IMR-90 (cell line): ENCODE data around the gene CAMKMT. TPM values are rescaled to one million over a fixed set of nuclear protein-coding genes. Genes with fewer than 3 reads are reported as not detected.

Source experiments
- ATAC-seq: fragments of 200-7000 bp; cut with Tn5 transposase; 2 replicates; pipeline ENCODE4 v1.9.1; 2020; ENCODE audit warnings: low read depth, mild to moderate bottlenecking, moderate library complexity
- BruUV-seq: library from RNA; stranded (reverse); fragments of 400-500 nt; replicated peaks from 2 replicates; lab custom pipeline; 2021; lab: Mats Ljungman, UMichigan
- CTCF ChIA-PET: fragments of 300-600 bp; formaldehyde crosslinking; extraction: SDS; loops from one replicate; lab custom pipeline; 2021; ENCODE audit warnings: antibody characterized with exemption; lab: Yijun Ruan, JAX
- POLR2A ChIA-PET: fragments of 300-600 bp; sonication (Branson Sonifier 250); formaldehyde crosslinking; loops from one replicate; lab custom pipeline; 2022; ENCODE audit warnings: antibody characterized with exemption; ENCODE audit not compliant: unreplicated experiment; lab: Charles Lee
- DNase-seq: peaks from one replicate; pipeline ENCODE4 v3.0.0; 2013
- H2AFZ ChIP-seq: replicated peaks from 2 replicates; pipeline ENCODE3; 2013; ENCODE audit warnings: low read length, mild to moderate bottlenecking; ENCODE audit not compliant: poor library complexity
- H2AK5ac ChIP-seq: 2 replicates; pipeline ENCODE4 v1.6.1; 2013; ENCODE audit warnings: low read depth, low read length, inconsistent platforms
- H2AK9ac ChIP-seq: replicated peaks from 2 replicates; pipeline ENCODE3; 2013; ENCODE audit warnings: mild to moderate bottlenecking, low read depth, low read length, moderate library complexity; ENCODE audit not compliant: poor library complexity
- H2BK120ac ChIP-seq: 2 replicates; pipeline ENCODE4 v1.6.1; 2013; ENCODE audit warnings: low read depth, low read length, inconsistent platforms
- H2BK15ac ChIP-seq: 3 replicates; pipeline ENCODE4 v1.6.1; 2013; ENCODE audit warnings: low read depth, low read length, inconsistent platforms
- H2BK20ac ChIP-seq: 2 replicates; pipeline ENCODE4 v1.6.1; 2013; ENCODE audit warnings: low read depth, mild to moderate bottlenecking, inconsistent platforms, low read length, moderate library complexity
- H2BK5ac ChIP-seq: 2 replicates; pipeline ENCODE4 v1.6.1; 2013; ENCODE audit warnings: mild to moderate bottlenecking, low read depth, low read length, inconsistent platforms; ENCODE audit not compliant: poor library complexity, severe bottlenecking
- H3K14ac ChIP-seq: replicated peaks from 2 replicates; pipeline ENCODE4 v1.6.1; 2013; ENCODE audit warnings: low read depth, low read length, inconsistent platforms
- H3K18ac ChIP-seq: 2 replicates; pipeline ENCODE4 v1.6.1; 2013; ENCODE audit warnings: low read depth, low read length, control low read depth
- H3K23ac ChIP-seq: 2 replicates; pipeline ENCODE4 v1.6.1; 2013; ENCODE audit warnings: low read depth, low read length, inconsistent platforms
- H3K27ac ChIP-seq: 2 replicates; pipeline ENCODE4 v1.5.1; 2013; ENCODE audit warnings: mild to moderate bottlenecking, control low read depth, low read length; ENCODE audit not compliant: insufficient read depth
- H3K27me3 ChIP-seq: 2 replicates; pipeline ENCODE4 v1.6.1; 2013; ENCODE audit warnings: low read length; ENCODE audit not compliant: control insufficient read depth, insufficient read depth
- H3K36me3 ChIP-seq: 2 replicates; pipeline ENCODE4 v1.6.1; 2013; ENCODE audit warnings: low read length, mixed read lengths; ENCODE audit not compliant: control insufficient read depth, insufficient read depth
- H3K4ac ChIP-seq: 2 replicates; pipeline ENCODE4 v1.6.1; 2013; ENCODE audit warnings: low read depth, low read length, inconsistent platforms
- H3K4me1 ChIP-seq: 2 replicates; pipeline ENCODE4 v1.6.1; 2013; ENCODE audit warnings: low read length, mixed read lengths; ENCODE audit not compliant: control insufficient read depth, insufficient read depth
- H3K4me2 ChIP-seq: 2 replicates; pipeline ENCODE4 v1.6.1; 2013; ENCODE audit warnings: low read depth, mild to moderate bottlenecking, control low read depth, low read length, moderate library complexity
- H3K4me3 ChIP-seq: 2 replicates; pipeline ENCODE4 v1.5.1; 2013; ENCODE audit warnings: low read depth, mild to moderate bottlenecking, control low read depth, low read length, moderate library complexity; ENCODE audit not compliant: insufficient read depth
- H3K56ac ChIP-seq: 2 replicates; pipeline ENCODE4 v1.6.1; 2013; ENCODE audit warnings: low read length, inconsistent platforms; ENCODE audit not compliant: insufficient read depth; ENCODE audit errors: extremely low read depth
- H3K79me1 ChIP-seq, 2 experiments: 2 replicates each; pipeline ENCODE4 v1.6.1; 2013; ENCODE audit warnings: low read length in 2 of 2, inconsistent platforms in 1 of 2, low read depth in 1 of 2
- H3K9ac ChIP-seq: 2 replicates; pipeline ENCODE4 v1.6.1; 2013; ENCODE audit warnings: low read depth, low read length, control low read depth
- H3K9me1 ChIP-seq: 2 replicates; pipeline ENCODE4 v1.6.1; 2013; ENCODE audit warnings: low read length, inconsistent platforms; ENCODE audit not compliant: insufficient read depth
- H3K9me3 ChIP-seq: 2 replicates; pipeline ENCODE4 v1.6.1; 2013; ENCODE audit warnings: low read length; ENCODE audit not compliant: control insufficient read depth, insufficient read depth
- H4K20me1 ChIP-seq: 2 replicates; pipeline ENCODE4 v1.6.1; 2013; ENCODE audit warnings: low read length, inconsistent platforms; ENCODE audit not compliant: insufficient read depth
- H4K5ac ChIP-seq: 2 replicates; pipeline ENCODE4 v1.6.1; 2013; ENCODE audit warnings: mild to moderate bottlenecking, low read depth, low read length, control low read depth
- H4K8ac ChIP-seq, 2 experiments: 2 replicates each; pipeline ENCODE4 v1.6.1; 2013; ENCODE audit warnings: low read depth in 2 of 2, low read length in 2 of 2, control low read depth in 1 of 2, inconsistent platforms in 1 of 2
- H4K91ac ChIP-seq: 2 replicates; pipeline ENCODE4 v1.6.1; 2013; ENCODE audit warnings: low read depth, low read length, inconsistent platforms; ENCODE audit not compliant: insufficient read depth
- CEBPB ChIP-seq: IDR thresholded peaks from 2 replicates; pipeline ENCODE4 v1.6.1; 2012; ENCODE audit warnings: low read depth, low read length, improper control_type of control experiment
- CHD1 ChIP-seq: IDR thresholded peaks from 2 replicates; pipeline ENCODE4 v1.6.1; 2012; ENCODE audit warnings: low read depth, low read length, improper control_type of control experiment
- FOS ChIP-seq: fragments of 150-350 bp; IDR thresholded peaks from 2 replicates; pipeline ENCODE4 v1.6.1; 2016; ENCODE audit warnings: low read depth, low read length
- MAFK ChIP-seq: IDR thresholded peaks from 2 replicates; pipeline ENCODE4 v1.6.1; 2012; ENCODE audit warnings: low read depth, low read length, improper control_type of control experiment
- MAZ ChIP-seq: IDR thresholded peaks from 2 replicates; pipeline ENCODE4 v1.6.1; 2012; ENCODE audit warnings: low read depth, mild to moderate bottlenecking, low read length, improper control_type of control experiment, moderate library complexity, borderline replicate concordance
- MXI1 ChIP-seq: IDR thresholded peaks from 2 replicates; pipeline ENCODE4 v1.6.1; 2012; ENCODE audit warnings: low read depth, mild to moderate bottlenecking, low read length, moderate library complexity, borderline replicate concordance
- POLR2A ChIP-seq: IDR thresholded peaks from 2 replicates; pipeline ENCODE4 v1.6.1; 2012; ENCODE audit warnings: mild to moderate bottlenecking, low read depth, low read length
- RAD21 ChIP-seq: IDR thresholded peaks from 2 replicates; pipeline ENCODE4 v1.6.1; 2012; ENCODE audit warnings: low read length, improper control_type of control experiment
- RCOR1 ChIP-seq: IDR thresholded peaks from 2 replicates; pipeline ENCODE4 v1.6.1; 2012; ENCODE audit warnings: mild to moderate bottlenecking, low read length, improper control_type of control experiment; ENCODE audit not compliant: insufficient replicate concordance
- RFX5 ChIP-seq: IDR thresholded peaks from 2 replicates; pipeline ENCODE4 v1.8.0; 2012; ENCODE audit warnings: low read depth, mild to moderate bottlenecking, low read length, moderate library complexity
- SMC3 ChIP-seq: fragments of 150-350 bp; IDR thresholded peaks from 2 replicates; pipeline ENCODE4 v1.6.1; 2016; ENCODE audit warnings: low read depth, mild to moderate bottlenecking, antibody characterized with exemption, low read length, moderate library complexity
- WGBS, 2 experiments: methylation state at CpG; one replicate each; pipeline versions ENCODE4 v1.1.5 to v1.1.7; 2013; ENCODE audit warnings: missing lambda C conversion rate in 2 of 2; ENCODE audit not compliant: insufficient read length in 1 of 2; ENCODE audit errors: extremely low coverage in 2 of 2; 5-methylcytosine and 5-hydroxymethylcytosine counted together
- dilution Hi-C: fragments of 300-500 bp; cut with HindIII; formaldehyde crosslinking; loops from one replicate; pipeline ENCODE4 v1.14.3; 2018; ENCODE audit warnings: low sequenced_read_pairs; ENCODE audit not compliant: unreplicated experiment
- in situ Hi-C: fragments of 300-500 bp; cut with MboI; formaldehyde crosslinking; loops from 3 replicates; pipeline ENCODE4 v1.14.3; 2019; ENCODE audit warnings: low sequenced_read_pairs, inconsistent platforms, mixed read lengths
- intact Hi-C: fragments of 100-400 bp; cut with micrococcal nuclease; formaldehyde crosslinking; loops from 2 replicates; pipeline ENCODE4 v1.10.0; 2022
- polyA plus RNA-seq, 3 experiments: library from polyadenylated mRNA; depleted of rRNA; stranded (reverse); fragments of >200 nt; gene quantifications; 2 replicates each; pipeline ENCODE4 v1.2.3, GENCODE V29; 2012; ENCODE audit warnings: low replicate concordance in 1 of 3
- total RNA-seq: library from RNA; depleted of rRNA; stranded (reverse); fragments of >200 nt; gene quantifications from 2 replicates; pipeline ENCODE4 v1.2.3, GENCODE V29; 2012
- TF ChIP-seq, protein P1 (sequence below): conservative IDR thresholded peaks from 2 replicates; pipeline ENCODE4 v1.5.1; 2012; ENCODE audit warnings: mild to moderate bottlenecking, low read depth, low read length, improper control_type of control experiment
- TF ChIP-seq, protein P2 (sequence below): fragments of 150-350 bp; IDR thresholded peaks from 2 replicates; pipeline ENCODE4 v1.6.1; 2016; ENCODE audit warnings: low read depth, mild to moderate bottlenecking, low read length, moderate library complexity, borderline replicate concordance
- TF ChIP-seq, protein P3 (sequence below): fragments of 150-350 bp; IDR thresholded peaks from 2 replicates; pipeline ENCODE4 v1.6.1; 2017; ENCODE audit warnings: mild to moderate bottlenecking, antibody characterized with exemption, low read length, low read depth

Gene CAMKMT
- total and polyA plus RNA-seq, 2 of the 4 experiments (the other 2 are of a cell fraction): 4.4 to 6.8 TPM

DNA sequence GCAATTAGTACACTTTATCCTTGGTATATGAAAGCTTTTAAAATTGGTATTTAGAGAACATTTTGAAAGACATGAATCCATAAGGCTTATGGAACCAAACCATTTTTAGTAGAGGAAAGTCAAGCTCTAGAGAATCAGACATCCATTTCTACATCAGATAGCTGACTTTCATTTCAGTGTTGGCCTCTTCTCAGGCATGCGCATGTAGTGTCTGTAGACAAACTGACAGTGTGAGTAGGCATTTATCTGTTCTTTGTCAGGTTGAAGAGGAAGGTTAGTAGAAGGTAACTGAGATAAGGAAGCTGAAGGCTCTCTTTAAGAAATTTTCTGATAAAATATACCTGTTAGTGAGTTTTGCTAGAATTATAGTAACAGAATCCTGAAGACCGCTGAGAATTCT is 357.8 kb downstream of the CAMKMT start:
- H4K91ac ChIP-seq: no peak overlapping the region
- ChIA-PET POLR2A (no interaction called here), CTCF (no interaction called here)
- H3K27me3 ChIP-seq: no peaks in the 10 kb centered on the region
- no peaks in the 10 kb centered on the region for H3K9me1 ChIP-seq
- no peak overlapping the region for H2BK15ac ChIP-seq
- WGBS, 2 experiments: no CpG with 5 or more reads among the region's 2 CpGs
- DNase-seq: no peak
- H2BK5ac ChIP-seq: no peak overlapping the region
- no peaks in the 10 kb centered on the region for H4K20me1 ChIP-seq
- no peak overlapping the region for H2AFZ ChIP-seq
- no peak overlapping the region for H2BK120ac ChIP-seq
- intact Hi-C loops (loop anchor here (10.0 kb wide), 1 partner anchor 475 kb away; no protein-coding TSS in a partner anchor), in situ Hi-C loops (no loop called here), dilution Hi-C loops (no loop called here)
- BruUV-seq: no TSS peak
- no peak overlapping the region for H4K5ac ChIP-seq
- no peaks in the 10 kb centered on the region for H3K4me1 ChIP-seq
- H3K4ac ChIP-seq: no peak overlapping the region
- TF ChIP-seq, protein P1, sequence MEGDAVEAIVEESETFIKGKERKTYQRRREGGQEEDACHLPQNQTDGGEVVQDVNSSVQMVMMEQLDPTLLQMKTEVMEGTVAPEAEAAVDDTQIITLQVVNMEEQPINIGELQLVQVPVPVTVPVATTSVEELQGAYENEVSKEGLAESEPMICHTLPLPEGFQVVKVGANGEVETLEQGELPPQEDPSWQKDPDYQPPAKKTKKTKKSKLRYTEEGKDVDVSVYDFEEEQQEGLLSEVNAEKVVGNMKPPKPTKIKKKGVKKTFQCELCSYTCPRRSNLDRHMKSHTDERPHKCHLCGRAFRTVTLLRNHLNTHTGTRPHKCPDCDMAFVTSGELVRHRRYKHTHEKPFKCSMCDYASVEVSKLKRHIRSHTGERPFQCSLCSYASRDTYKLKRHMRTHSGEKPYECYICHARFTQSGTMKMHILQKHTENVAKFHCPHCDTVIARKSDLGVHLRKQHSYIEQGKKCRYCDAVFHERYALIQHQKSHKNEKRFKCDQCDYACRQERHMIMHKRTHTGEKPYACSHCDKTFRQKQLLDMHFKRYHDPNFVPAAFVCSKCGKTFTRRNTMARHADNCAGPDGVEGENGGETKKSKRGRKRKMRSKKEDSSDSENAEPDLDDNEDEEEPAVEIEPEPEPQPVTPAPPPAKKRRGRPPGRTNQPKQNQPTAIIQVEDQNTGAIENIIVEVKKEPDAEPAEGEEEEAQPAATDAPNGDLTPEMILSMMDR: no peak
- TF ChIP-seq MXI1 (no peak), RAD21 (no peak), POLR2A (no peak), RCOR1 (no peak), CHD1 (no peak), MAZ (no peak), RFX5 (no peak), FOS (no peak), CEBPB (no peak), MAFK (no peak), SMC3 (no peak)
- TF ChIP-seq, protein P2, sequence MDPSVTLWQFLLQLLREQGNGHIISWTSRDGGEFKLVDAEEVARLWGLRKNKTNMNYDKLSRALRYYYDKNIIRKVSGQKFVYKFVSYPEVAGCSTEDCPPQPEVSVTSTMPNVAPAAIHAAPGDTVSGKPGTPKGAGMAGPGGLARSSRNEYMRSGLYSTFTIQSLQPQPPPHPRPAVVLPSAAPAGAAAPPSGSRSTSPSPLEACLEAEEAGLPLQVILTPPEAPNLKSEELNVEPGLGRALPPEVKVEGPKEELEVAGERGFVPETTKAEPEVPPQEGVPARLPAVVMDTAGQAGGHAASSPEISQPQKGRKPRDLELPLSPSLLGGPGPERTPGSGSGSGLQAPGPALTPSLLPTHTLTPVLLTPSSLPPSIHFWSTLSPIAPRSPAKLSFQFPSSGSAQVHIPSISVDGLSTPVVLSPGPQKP: no peak
- TF ChIP-seq, protein P3, sequence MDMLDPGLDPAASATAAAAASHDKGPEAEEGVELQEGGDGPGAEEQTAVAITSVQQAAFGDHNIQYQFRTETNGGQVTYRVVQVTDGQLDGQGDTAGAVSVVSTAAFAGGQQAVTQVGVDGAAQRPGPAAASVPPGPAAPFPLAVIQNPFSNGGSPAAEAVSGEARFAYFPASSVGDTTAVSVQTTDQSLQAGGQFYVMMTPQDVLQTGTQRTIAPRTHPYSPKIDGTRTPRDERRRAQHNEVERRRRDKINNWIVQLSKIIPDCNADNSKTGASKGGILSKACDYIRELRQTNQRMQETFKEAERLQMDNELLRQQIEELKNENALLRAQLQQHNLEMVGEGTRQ: no peak
- no peaks in the 10 kb centered on the region for H3K9me3 ChIP-seq
- H3K56ac ChIP-seq: no peak overlapping the region
- H2BK20ac ChIP-seq: no peak overlapping the region
- H3K23ac ChIP-seq: no peak overlapping the region
- no peak overlapping the region for H2AK9ac ChIP-seq
- H3K27ac ChIP-seq: no peak overlapping the region
- H3K18ac ChIP-seq: no peak overlapping the region
- no peaks in the 10 kb centered on the region for H3K36me3 ChIP-seq
- H3K4me2 ChIP-seq: no peak overlapping the region
- H3K9ac ChIP-seq: no peak overlapping the region
- H2AK5ac ChIP-seq: no peak overlapping the region
- H3K79me1 ChIP-seq: no peaks in the 10 kb centered on the region
- ATAC-seq: no peak
- no peak overlapping the region for H3K4me3 ChIP-seq
- no peak overlapping the region for H4K8ac ChIP-seq
- no peak overlapping the region for H3K14ac ChIP-seq
